NCI-H146 (cell line): ENCODE measurements around the gene ADARB1.
"Not testable (repeated sequence)": the region's sequence is repeated elsewhere in the genome, so short reads cannot be mapped to it uniquely, and the experiment has no call there.

Source experiments
- DNase-seq: peaks from one replicate; lab custom pipeline; 2025; lab: John Stamatoyannopoulos, UW

Gene ADARB1

GRCh38 chr21:45117314-45117713, 42.9 kb downstream of the ADARB1 start:
- no peak for DNase-seq

- DNase-seq = no peak
These were observed 43.7 kb downstream of the ADARB1 start for GRCh38 chr21:45118099-45118498.

- no peak for DNase-seq
These were observed 45.4 kb downstream of the ADARB1 start for GRCh38 chr21:45119812-45120211.

GRCh38 chr21:45120975-45121374, 46.6 kb downstream of the ADARB1 start:
- DNase-seq = no peak

- DNase-seq = no peak
These were observed 47.6 kb downstream of the ADARB1 start for GRCh38 chr21:45122030-45122429.

GRCh38 chr21:45122432-45123132, 48.2 kb downstream of the ADARB1 start:
- DNase-seq = no peak

GRCh38 chr21:45123440-45123839, 49.1 kb downstream of the ADARB1 start:
- no peak for DNase-seq

GRCh38 chr21:45124596-45124995, 50.2 kb downstream of the ADARB1 start:
- DNase-seq = no peak

- no peak for DNase-seq
These were observed 51.0 kb downstream of the ADARB1 start for GRCh38 chr21:45125357-45125756.

- DNase-seq = no peak
These were observed 51.8 kb downstream of the ADARB1 start for GRCh38 chr21:45126204-45126626.

GRCh38 chr21:45126983-45127382, 52.6 kb downstream of the ADARB1 start:
- no peak for DNase-seq

GRCh38 chr21:45127937-45128336, 53.6 kb downstream of the ADARB1 start:
- DNase-seq = no peak

GRCh38 chr21:45128613-45129188, 54.3 kb downstream of the ADARB1 start:
- peak; percentile 21 for DNase-seq

- DNase-seq = no peak
These were observed 55.0 kb downstream of the ADARB1 start for GRCh38 chr21:45129189-45129923.

GRCh38 chr21:45130324-45130774, 56.0 kb downstream of the ADARB1 start:
- no peak for DNase-seq

GRCh38 chr21:45131537-45131999, 57.2 kb downstream of the ADARB1 start:
- no peak for DNase-seq

- DNase-seq = no peak
These were observed 58.6 kb downstream of the ADARB1 start for GRCh38 chr21:45132841-45133573.

GRCh38 chr21:45133574-45134278, 59.3 kb downstream of the ADARB1 start:
- not testable (repeated sequence) for DNase-seq

GRCh38 chr21:45134279-45135076, 60.1 kb downstream of the ADARB1 start:
- DNase-seq = no peak

- DNase-seq = no peak
These were observed 60.7 kb downstream of the ADARB1 start for GRCh38 chr21:45135122-45135521.

GRCh38 chr21:45135868-45136267, 61.5 kb downstream of the ADARB1 start:
- no peak for DNase-seq
